GM12872 (cell line): ENCODE measurements around the gene VEGFD.

Source experiments
- TF ChIP-seq, protein P1 (sequence below): IDR thresholded peaks from 3 replicates; pipeline ENCODE4 v1.5.1; 2011; ENCODE audit warnings: low read depth, mild to moderate bottlenecking, low read length, moderate library complexity; ENCODE audit not compliant: insufficient read depth

The VEGFD gene, protein sequence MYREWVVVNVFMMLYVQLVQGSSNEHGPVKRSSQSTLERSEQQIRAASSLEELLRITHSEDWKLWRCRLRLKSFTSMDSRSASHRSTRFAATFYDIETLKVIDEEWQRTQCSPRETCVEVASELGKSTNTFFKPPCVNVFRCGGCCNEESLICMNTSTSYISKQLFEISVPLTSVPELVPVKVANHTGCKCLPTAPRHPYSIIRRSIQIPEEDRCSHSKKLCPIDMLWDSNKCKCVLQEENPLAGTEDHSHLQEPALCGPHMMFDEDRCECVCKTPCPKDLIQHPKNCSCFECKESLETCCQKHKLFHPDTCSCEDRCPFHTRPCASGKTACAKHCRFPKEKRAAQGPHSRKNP

DNA sequence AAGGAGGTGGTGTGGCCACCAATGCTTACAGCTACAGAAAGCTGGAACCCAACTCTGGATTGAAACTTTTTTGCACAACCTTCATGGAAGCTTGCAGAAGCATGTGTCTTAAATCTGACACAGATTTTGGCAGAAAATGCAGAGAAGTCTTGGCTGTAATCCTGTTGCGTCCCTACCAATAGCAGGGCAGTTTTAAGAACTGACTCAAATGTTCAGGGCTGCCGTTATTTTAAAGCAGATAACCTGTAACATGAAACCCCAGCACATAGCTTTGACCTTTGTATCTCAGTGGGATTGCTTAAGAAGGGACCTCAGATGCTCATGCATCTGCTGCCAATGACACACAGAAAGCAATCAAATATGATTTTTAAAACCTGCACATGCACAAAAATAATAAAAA lies at the start of gene VEGFD:
VEGFD (minus strand) TSS at position 110 of the 400 bp plus-strand sequence. CDS start 467 bp downstream, outside the sequence.
- TF ChIP-seq, protein P1, sequence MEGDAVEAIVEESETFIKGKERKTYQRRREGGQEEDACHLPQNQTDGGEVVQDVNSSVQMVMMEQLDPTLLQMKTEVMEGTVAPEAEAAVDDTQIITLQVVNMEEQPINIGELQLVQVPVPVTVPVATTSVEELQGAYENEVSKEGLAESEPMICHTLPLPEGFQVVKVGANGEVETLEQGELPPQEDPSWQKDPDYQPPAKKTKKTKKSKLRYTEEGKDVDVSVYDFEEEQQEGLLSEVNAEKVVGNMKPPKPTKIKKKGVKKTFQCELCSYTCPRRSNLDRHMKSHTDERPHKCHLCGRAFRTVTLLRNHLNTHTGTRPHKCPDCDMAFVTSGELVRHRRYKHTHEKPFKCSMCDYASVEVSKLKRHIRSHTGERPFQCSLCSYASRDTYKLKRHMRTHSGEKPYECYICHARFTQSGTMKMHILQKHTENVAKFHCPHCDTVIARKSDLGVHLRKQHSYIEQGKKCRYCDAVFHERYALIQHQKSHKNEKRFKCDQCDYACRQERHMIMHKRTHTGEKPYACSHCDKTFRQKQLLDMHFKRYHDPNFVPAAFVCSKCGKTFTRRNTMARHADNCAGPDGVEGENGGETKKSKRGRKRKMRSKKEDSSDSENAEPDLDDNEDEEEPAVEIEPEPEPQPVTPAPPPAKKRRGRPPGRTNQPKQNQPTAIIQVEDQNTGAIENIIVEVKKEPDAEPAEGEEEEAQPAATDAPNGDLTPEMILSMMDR = no peak

DNA sequence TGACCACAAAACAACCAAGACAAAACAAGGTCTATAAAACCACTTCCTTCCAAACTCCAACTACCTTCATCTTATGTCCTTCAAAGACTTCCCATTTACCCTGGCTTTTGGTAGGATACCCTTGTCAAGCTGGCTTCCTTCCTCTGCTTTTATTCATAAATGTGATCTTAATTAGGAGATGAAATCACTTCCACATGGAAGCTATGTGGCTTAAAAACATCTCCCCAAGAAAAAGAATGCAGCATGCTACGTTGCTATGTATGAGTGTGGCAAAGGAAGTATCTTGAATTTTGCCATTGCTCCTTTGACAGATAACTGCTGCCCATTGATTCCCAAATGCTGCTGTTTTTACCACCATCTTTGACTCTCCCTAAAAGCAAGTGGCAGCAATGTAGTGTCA lies 46.4 kb upstream of the VEGFD start:
- TF ChIP-seq, protein P1 = no peak

DNA sequence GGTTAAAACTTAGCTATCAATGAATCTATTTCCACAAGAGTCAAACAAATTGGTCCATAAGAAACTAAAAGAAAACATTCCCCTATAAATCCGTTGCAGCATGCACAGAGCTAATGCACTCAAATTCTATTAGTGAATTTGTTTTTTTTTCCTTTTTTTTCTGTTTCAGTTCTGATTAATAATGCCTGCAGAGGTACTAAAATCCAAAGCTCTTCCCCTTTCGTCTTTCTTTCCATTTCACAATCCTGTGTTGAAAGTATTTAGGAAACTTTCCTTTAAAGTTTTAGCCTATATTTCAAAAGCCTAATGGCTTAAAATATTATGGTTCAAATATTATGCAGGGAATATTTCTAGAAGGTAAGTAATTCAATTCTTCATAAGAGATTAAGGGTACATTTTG lies 45.9 kb upstream of the VEGFD start:
- TF ChIP-seq, protein P1 = no peak

DNA sequence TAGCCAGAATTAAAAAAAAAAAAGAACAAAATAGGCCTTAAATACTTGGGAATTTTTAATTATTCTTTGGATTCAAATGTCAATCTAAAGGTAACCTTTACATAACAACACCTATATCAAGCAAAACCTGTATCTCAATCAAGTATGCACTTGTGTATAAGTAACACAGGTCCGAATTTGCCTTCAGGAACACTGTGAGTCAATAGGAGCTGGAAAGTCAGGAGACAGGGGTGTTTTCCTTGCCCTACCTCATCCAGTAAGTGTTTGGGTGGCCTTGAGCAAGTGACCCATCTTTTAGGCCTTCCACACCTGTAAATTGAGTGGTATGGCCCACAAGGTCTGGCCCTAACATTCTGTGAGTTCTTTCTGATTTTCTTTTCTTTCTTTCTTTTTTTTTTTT lies 40.8 kb upstream of the VEGFD start:
- TF ChIP-seq, protein P1 = no peak

DNA sequence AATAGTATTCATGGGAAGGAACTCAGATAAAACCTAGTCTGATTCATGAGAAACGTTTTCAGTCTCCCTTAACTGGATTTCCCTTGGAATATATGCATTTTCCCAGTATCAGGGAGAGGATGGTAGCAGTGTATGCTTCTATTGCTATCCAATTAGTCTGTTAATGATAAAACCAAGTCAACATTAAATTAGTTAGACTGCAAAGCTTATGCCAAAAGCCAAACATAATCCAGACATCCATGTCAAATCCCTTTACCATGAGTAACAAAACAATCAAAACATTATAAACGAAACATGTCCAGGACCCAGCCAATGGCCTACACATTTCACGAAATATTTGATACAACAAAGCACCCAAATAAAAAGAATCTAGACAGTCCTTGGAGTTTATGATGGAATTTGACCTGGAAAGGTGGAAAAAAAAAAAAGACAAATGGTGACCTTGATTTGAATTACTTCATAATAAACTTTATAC lies 34.5 kb upstream of the VEGFD start:
- TF ChIP-seq, protein P1 = no peak

DNA sequence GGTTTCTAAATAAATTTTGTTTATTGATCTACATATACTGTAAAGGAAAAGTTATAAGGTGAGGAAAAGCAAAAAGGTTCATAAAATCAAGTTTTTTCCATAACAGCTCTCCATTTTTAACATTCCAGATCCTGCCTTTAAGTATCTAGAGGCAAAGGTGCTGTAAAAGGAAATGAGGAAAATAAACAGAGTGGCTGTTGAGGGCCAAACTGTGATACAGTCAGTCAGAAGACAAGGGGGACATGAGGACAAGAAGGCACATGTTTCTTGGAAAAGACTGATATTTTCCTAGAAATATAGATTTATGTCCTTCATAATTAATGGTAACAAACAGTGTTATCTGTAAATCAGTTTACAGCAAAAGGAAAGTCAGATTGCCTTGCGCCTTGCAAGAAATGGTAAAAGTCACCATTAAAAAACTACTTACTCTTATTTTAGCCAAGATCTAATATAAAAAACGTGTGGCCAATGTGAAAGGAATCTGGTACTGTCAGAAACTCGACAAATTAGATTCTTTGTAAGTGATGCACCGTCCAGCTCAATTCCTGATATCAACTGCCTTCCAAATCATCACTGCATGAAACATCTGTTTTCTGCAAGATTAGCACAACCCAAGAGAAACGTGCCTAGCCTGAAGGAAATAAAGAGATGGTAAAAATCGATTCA lies 34.0 kb upstream of the VEGFD start:
- TF ChIP-seq, protein P1 = no peak

DNA sequence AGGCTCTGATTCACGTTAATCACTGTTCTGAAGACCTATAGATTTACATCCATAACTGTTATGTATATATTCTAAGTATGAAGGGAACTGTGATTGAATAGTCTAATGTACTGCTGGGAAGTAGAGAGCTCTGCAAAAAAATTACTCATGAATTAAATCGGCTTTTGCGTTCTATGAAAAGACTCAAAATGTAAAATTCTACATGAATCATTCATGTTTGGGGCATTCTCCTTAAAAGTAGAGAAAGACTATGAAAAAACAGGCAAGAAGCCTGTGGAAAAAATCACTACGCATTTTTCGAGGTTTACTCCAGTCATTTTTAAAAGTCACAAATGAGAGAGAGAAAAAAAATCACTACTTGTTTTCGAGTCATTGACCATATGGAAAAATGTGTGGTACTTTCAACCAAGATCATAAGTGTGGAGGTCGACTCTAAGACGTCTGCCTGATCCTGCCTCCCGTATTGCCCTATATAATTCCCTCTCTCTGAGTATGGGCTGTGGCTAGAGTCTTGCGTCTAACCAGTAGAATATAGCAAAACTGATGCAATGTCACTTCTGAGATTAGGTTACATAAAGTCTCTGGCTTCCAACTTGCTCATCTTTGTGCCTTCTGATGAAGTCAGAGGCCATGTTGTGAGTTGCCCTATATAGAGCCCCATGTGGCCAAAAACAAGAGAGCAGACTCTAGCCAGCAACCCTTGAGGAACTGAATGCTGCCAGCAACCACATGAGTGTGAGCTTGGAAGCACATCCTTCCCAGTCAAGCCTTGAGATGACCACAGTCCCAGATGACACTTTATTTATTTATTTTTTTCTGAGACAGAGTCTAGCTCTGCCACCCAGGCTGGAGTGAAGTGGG lies 32.1 kb upstream of the VEGFD start:
- TF ChIP-seq, protein P1 = no peak
